Gastroesophageal sphincter (tissue), 3 donors: ENCODE results near the gene PTGIR.

Experiments
- CTCF ChIP-seq, 4 experiments: fragments of 200-600 bp in 2 of 4; fragments of 450-650 bp in 2 of 4; sonication (generic) in 1 of 4; IDR thresholded peaks; one replicate each; pipeline ENCODE4 v1.5.1; 2017 to 2019; ENCODE audit warnings: antibody characterized with exemption in 4 of 4, mild to moderate bottlenecking in 2 of 4, moderate library complexity in 2 of 4
- EP300 ChIP-seq: sonication (generic); formaldehyde crosslinking; IDR thresholded peaks from one replicate; pipeline ENCODE4 v1.6.1; 2017; ENCODE audit warnings: antibody characterized with exemption, mild to moderate bottlenecking
- POLR2A ChIP-seq, 2 donors: fragments of 450-650 bp; IDR thresholded peaks; one replicate each; pipeline ENCODE4 v1.6.1; 2017; ENCODE audit warnings: antibody characterized with exemption in 2 of 2, mild to moderate bottlenecking in 2 of 2, moderate library complexity in 1 of 2
- POLR2AphosphoS5 ChIP-seq: sonication (generic); formaldehyde crosslinking; IDR thresholded peaks from one replicate; pipeline ENCODE4 v1.6.1; 2017; ENCODE audit warnings: antibody characterized with exemption

- TF ChIP-seq CTCF (IDR thresholded peaks at IDR 0.05) = no peak
- no peak for TF ChIP-seq POLR2A (IDR thresholded peaks at IDR 0.05)
- TF ChIP-seq POLR2AphosphoS5 = no peak
- no peak for TF ChIP-seq EP300
Measured at GRCh38 chr19:46586294-46586693, 38.6 kb downstream of the PTGIR start.
